Psoas muscle (tissue), 8 donors: ENCODE measurements around the gene SLC25A25. TPM values are rescaled to one million over a fixed set of nuclear protein-coding genes. Genes with fewer than 3 reads are reported as not detected.

Experiments used
- ATAC-seq, 4 donors: fragments of 200-7000 bp; cut with Tn5 transposase; one replicate each; pipeline ENCODE4 v1.9.1; 2020; ENCODE audit warnings: moderate library complexity in 3 of 4, mild to moderate bottlenecking in 2 of 4
- DNase-seq, 2 donors: peaks; one replicate each; pipeline ENCODE4 v3.0.0-alpha.2; 2020
- H3K27ac ChIP-seq: fragments of 200-600 bp; one replicate; pipeline ENCODE4 v1.8.0; 2022
- H3K27me3 ChIP-seq, 3 donors: fragments of 200-600 bp in 1 of 3; one replicate each; pipeline versions ENCODE4 v1.6.1 to v1.8.0; 2013 to 2022; ENCODE audit warnings: low read length in 2 of 3, mild to moderate bottlenecking in 2 of 3, moderate library complexity in 1 of 3; ENCODE audit not compliant: insufficient read depth in 3 of 3
- H3K36me3 ChIP-seq, 2 donors: fragments of 200-600 bp in 1 of 2; one replicate each; pipeline versions ENCODE4 v1.6.1 to v1.8.0; 2013 to 2022; ENCODE audit warnings: low read depth in 1 of 2, mild to moderate bottlenecking in 1 of 2, moderate library complexity in 1 of 2; ENCODE audit not compliant: insufficient read depth in 1 of 2
- H3K4me1 ChIP-seq: fragments of 200-600 bp; one replicate; pipeline ENCODE4 v1.8.0; 2022
- H3K4me3 ChIP-seq: fragments of 200-600 bp; one replicate; pipeline ENCODE4 v1.8.0; 2022; ENCODE audit warnings: mild to moderate bottlenecking
- H3K9me3 ChIP-seq: fragments of 200-600 bp; one replicate; pipeline ENCODE4 v1.8.0; 2022
- WGBS, 3 donors: extraction: QIAGEN DNeasy Blood & Tissue Kit; methylation state at CpG; one replicate each; pipeline versions ENCODE4 v1.1.6 to v1.1.7; 2013; 5-methylcytosine and 5-hydroxymethylcytosine counted together
- intact Hi-C, 2 donors: fragments of 100-400 bp; cut with DNase I; formaldehyde crosslinking; loops; one replicate each; pipeline versions ENCODE4 v1.11.0 to v1.14.2; 2022
- polyA plus RNA-seq, 3 donors: library from polyadenylated mRNA; stranded (reverse); fragments of 200-250 nt; gene quantifications; one replicate each; pipeline ENCODE4 v1.2.3, GENCODE V29; 2013
- total RNA-seq, 4 donors: library from RNA; stranded (reverse); fragmentation: NEBNext Ultra II Directional in 2 of 4; extraction: Animal tissue kit (Norgen Biotek cat#: 25700) in 2 of 4; gene quantifications; one replicate each; pipeline versions ENCODE4 v1.2.1 to v1.2.4, GENCODE V29; 2021 to 2023
- TF ChIP-seq, protein P1 (sequence below): fragments of 200-600 bp; IDR thresholded peaks from one replicate; pipeline ENCODE4 v1.8.0; 2022; ENCODE audit warnings: antibody characterized with exemption
- donor health status: healthy with polysubstance abuse.
- donor health status: DM: no; HTN: no; CAD: no; lungs with moderate emphysema.
- donor health status: Bipolar disorder and iron deficiency.
- donor health status: healthy.
- donor health status: DM: yes; HTN: yes; CAD: no.
- donor health status: DM: no; HTN: no; CAD: no.
- donor health status: DM: no; HTN: no; CAD: no.
- donor health status: DM: yes; HTN: yes; CAD: no.

The SLC25A25 gene
- total and polyA plus RNA-seq, 7 donors = 3.6 to 50.3 (median 10.6) TPM

DNA sequence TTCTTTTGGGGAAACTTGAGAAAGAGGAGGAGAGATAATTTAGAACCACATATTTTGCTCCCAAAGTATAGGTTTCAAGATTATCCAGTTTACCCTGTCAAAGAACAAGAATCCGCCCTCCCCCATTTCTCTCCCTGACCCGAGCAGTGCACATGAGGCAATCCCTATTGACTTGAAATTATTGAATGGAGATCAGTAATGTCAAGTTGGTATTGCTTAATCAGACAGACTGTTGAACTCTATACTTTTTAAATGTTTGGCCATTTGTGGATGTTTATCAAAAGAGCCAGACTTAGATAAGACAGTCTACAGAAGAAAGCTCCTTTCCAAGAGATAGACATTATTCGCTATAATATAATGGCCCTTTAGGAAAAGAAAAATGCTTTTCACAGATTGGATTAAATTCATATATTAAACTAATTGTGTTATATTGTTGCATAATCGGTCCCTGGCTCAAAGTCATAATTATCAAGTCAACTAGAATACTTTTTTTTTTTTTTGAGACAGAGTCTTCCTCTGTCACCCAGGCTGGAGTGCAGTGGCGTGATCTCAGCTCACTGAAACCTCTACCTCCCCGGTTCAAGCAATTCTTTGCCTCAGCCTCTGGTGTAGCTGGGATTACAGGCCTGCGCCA lies 5.3 kb downstream of the SLC25A25 start:
- ATAC-seq (no peak), DNase-seq (no peak)
- Histone ChIP-seq H3K4me3 (no peak overlapping the region), H3K27ac (peak overlapping the region; percentile 64), H3K4me1 (peaks cover 43% of the 10 kb centered on the region), H3K27me3 (no peaks in the 10 kb centered on the region), H3K9me3 (no peaks in the 10 kb centered on the region), H3K36me3 (no peaks in the 10 kb centered on the region)
- intact Hi-C loops = no loop called here
- 82 to 86% (median 84%) methylated on average over 7 of the region's 7 CpGs for WGBS, 3 donors
- TF ChIP-seq, protein P1, sequence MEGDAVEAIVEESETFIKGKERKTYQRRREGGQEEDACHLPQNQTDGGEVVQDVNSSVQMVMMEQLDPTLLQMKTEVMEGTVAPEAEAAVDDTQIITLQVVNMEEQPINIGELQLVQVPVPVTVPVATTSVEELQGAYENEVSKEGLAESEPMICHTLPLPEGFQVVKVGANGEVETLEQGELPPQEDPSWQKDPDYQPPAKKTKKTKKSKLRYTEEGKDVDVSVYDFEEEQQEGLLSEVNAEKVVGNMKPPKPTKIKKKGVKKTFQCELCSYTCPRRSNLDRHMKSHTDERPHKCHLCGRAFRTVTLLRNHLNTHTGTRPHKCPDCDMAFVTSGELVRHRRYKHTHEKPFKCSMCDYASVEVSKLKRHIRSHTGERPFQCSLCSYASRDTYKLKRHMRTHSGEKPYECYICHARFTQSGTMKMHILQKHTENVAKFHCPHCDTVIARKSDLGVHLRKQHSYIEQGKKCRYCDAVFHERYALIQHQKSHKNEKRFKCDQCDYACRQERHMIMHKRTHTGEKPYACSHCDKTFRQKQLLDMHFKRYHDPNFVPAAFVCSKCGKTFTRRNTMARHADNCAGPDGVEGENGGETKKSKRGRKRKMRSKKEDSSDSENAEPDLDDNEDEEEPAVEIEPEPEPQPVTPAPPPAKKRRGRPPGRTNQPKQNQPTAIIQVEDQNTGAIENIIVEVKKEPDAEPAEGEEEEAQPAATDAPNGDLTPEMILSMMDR = no peak

DNA sequence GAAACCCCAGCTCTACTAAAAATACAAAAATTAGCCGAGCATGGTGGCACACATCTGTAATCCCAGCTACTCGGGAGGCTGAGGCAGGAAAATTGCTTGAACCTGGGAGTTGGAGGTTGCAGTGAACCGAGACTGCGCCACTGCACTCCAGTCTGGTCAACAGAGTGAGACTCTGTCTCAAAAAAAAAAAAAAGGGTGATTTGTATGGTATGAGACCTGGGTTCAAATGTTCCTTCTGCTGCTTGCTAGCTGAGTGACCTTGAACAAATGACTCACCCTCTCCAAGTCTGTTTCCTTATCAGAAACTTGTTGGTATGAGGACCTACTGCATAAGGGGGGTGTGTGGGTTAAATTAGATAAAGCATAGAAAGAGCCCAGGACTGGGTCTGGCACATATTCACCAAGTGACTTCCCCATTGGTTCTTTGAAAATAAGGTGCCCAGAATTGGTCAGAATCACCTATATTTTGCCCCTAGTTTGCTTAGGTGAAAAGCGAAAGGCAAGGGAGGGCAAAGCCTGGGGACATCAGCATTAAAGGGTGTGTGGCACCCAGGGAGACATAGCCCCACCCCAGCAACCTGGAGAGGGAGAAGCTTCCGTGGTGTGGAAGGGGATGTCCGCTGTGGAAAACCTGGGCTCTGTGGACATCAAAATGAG lies 9.9 kb downstream of the SLC25A25 start:
- H3K4me1 ChIP-seq = peaks cover 54% of the 10 kb centered on the region
- 88 to 97% (median 92%) methylated on average over 7 of the region's 7 CpGs for WGBS, 3 donors
- TF ChIP-seq, protein P1 = no peak
- H3K9me3 ChIP-seq = no peaks in the 10 kb centered on the region
- H3K27ac ChIP-seq = peak overlapping the region; percentile 79
- no peaks in the 10 kb centered on the region for H3K27me3 ChIP-seq
- ATAC-seq (peak in 3 of 4 donors; percentile 22 to 38 (median 23)), DNase-seq (no peak)
- H3K36me3 ChIP-seq = no peaks in the 10 kb centered on the region
- intact Hi-C loops = no loop called here
- H3K4me3 ChIP-seq = no peak overlapping the region

DNA sequence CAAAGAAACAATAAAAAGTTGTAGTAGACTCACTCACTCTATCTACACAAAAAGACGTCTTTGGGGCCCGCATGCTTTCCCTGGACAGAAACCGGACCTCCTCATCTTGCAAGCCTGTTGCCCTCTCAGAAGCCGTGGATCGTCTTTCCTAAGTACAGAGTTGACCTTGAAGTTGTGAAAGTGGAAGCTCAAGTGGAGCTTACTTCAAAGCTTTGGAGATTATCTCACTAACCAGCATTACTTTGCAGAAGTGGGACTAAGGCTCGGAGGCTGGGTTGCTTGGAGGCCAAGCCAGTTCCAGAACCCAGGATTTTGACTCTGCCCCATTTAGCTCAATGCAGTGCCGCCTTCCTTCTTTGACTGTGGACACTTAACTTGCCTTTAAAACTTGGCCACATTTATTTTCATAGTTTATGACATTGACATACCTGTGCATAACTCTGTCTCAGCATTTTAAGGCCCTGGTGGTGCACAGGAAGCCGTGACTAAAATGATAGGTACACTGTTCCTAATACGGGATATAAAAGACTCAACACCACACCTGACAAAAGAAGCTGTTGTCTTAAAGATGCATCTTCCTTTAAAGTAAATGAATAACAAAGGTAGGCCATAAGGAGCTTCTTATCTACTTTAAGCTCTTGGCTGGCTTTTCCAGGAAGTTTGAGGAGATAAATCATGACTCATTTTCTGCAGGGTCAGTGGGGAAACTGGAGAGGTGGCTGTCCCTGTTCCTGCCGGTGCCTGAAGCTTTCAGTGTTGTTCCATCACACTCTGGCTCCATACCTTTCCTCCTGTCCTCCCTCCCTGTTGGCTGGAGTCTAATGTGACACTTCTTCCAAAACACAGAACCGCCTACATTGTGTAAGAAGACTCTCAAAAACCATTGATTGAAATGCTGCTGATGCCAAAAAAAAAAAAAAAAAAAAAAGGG lies 10.7 kb downstream of the SLC25A25 start:
- intact Hi-C loops = no loop called here
- TF ChIP-seq, protein P1 = no peak
- Histone ChIP-seq H3K36me3 (no peaks in the 10 kb centered on the region), H3K27me3 (no peaks in the 10 kb centered on the region), H3K4me1 (peaks cover 46% of the 10 kb centered on the region), H3K4me3 (peak overlapping the region; percentile 15), H3K9me3 (no peaks in the 10 kb centered on the region), H3K27ac (peak overlapping the region; percentile 79)
- ATAC-seq (peak; percentile 64 to 88 (median 76)), DNase-seq (no peak)
- WGBS, 3 donors = 33 to 54% (median 38%) methylated on average over 11 of the region's 11 CpGs

DNA sequence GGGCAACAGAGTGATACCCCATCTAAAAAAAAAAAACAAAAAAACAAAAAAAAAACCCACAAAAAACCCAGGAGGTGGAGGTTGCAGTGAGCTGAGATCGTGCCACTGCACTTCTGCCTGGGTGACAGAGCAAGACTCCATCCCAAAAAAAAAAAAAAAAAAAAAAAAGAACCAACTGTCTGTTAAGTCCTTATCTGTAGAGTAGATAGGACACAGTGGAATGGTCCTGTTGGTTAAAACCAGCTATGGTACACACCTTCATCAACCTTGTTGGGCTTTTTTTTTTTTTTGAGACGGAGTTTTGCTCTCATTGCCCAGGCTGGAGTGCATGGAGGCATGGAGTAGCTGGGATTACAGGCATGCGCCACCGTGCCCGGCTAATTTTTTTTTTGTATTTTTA lies 12.2 kb downstream of the SLC25A25 start:
- ATAC-seq (no peak), DNase-seq (no peak)
- H3K4me3 ChIP-seq = no peak overlapping the region
- H3K36me3 ChIP-seq = no peaks in the 10 kb centered on the region
- 72 to 77% (median 75%) methylated on average over 5 of the region's 5 CpGs for WGBS, 3 donors
- H3K4me1 ChIP-seq = peaks cover 39% of the 10 kb centered on the region
- intact Hi-C loops = no loop called here
- no peaks in the 10 kb centered on the region for H3K27me3 ChIP-seq
- peak overlapping the region; percentile 64 for H3K27ac ChIP-seq
- TF ChIP-seq, protein P1 = no peak
- H3K9me3 ChIP-seq = no peaks in the 10 kb centered on the region
